HG02938 (cell line): ENCODE measurements around the gene POC1B.

Source experiments
- ATAC-seq: cut with Tn5 transposase; IDR thresholded peaks from one replicate; pipeline ENCODE4 v1.9.1; 2021; ENCODE audit warnings: mild to moderate bottlenecking, moderate library complexity; ENCODE audit not compliant: unreplicated experiment

Gene POC1B

DNA sequence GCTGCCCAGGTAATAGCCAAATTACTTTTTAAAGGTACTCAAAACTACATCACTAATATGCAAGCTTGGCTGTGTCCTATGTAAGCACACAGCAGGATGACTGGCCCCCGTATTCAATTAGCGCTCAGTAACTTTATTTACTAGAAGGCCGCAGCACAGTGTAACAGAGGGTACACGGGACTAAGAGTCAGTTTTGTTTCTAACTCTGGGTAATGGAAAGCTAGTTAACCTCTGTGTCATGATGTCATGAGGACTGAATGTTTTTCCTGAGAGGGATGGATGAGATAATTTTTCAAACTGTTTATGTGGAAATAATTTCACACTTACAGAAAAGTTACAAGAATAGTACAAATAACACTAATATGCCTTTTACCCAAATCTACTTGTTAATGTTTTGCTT is 28.4 kb downstream of the POC1B start:
- ATAC-seq = no peak

GRCh38 chr12:89497005-89497404 is 28.8 kb downstream of the POC1B start:
- ATAC-seq = no peak

- peak; percentile 63 for ATAC-seq
Measured at GRCh38 chr12:89494411-89495231, 31.2 kb downstream of the POC1B start.

DNA sequence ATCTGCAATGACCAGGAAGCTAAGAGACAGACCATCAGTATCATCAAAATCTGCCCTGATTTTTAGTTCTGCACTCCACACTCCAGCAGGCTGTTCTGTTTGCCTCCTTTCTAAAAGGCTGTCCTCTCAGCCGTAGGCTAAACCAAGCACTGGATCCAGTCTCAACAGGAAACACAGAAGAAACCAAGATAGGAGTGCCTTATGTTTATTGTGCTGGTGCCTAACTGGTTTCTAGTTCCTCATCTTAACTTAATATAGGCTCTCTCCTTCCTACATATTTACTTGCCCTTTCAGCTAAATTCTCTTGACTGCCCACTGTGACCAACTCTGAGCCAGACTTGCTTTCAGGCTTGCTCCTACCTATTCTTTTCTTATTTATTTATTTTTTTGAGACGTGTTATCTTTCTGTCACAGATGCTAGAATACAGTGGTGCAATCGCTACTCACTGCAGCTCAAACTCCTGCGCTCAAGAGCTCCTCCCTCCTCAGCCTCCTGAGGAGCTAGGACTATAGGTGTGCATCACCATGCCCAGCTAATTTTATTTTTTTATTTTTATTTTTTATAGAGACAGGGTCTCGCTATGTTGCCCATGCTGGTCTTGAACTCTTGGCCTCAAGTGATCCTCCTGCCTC is 32.1 kb downstream of the POC1B start:
- no peak for ATAC-seq

GRCh38 chr12:89492883-89493282 is 33.0 kb downstream of the POC1B start:
- ATAC-seq = no peak

- no peak for ATAC-seq
Measured at GRCh38 chr12:89490922-89491321, 34.9 kb downstream of the POC1B start.

GRCh38 chr12:89486264-89486663 is 39.6 kb downstream of the POC1B start:
- ATAC-seq = no peak

DNA sequence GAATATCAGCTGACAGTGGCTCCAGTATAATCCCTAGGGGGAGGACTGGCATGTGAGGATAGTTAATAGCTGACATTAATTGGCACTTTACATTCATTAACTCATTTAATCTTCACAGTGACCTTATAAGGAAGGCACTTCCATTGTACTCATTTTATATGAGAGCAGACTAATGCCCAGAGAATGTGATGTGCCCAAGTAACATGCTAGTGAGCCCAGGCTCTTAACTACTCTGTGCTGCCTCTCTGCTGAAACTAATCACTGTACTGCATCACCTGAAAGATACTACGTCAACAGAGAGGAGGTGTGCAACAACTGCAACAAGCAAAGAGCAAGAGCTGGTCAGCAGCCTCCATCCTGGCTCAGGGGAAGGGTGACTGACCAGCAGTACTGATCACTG is 41.4 kb downstream of the POC1B start:
- ATAC-seq = no peak

DNA sequence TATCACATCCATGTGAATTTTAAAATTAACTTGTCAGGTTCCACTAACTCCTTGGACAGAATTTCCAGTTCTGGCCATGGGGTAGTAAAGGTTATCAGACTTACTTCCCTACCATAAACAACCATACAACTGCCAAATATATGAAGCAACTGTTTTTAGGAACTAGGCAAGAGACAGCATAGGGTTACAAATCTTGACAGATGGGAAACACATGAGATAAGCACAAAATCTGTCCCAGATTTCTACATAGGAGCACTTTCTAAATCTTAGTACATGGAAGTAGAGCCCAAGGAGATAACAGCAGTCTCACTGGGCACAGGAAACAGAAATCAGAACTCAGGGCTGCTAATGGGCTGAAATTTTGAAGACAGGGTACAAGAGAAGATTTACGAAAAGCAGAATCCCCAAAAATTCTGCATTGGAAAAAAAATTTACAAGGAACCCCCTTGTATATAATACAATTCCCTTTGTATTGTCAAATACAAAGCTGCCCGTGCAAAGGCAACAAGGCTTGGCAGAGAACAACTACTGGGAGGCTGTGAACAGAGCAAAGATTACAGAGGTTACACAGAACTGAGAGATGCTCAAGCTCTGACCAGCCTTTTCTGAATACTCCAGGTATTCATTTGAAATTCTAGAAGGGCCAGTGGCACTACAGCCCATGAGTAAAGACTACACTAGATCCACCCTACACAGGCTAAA is 44.5 kb downstream of the POC1B start:
- no peak for ATAC-seq

GRCh38 chr12:89479982-89480381 is 45.9 kb downstream of the POC1B start:
- ATAC-seq = no peak

DNA sequence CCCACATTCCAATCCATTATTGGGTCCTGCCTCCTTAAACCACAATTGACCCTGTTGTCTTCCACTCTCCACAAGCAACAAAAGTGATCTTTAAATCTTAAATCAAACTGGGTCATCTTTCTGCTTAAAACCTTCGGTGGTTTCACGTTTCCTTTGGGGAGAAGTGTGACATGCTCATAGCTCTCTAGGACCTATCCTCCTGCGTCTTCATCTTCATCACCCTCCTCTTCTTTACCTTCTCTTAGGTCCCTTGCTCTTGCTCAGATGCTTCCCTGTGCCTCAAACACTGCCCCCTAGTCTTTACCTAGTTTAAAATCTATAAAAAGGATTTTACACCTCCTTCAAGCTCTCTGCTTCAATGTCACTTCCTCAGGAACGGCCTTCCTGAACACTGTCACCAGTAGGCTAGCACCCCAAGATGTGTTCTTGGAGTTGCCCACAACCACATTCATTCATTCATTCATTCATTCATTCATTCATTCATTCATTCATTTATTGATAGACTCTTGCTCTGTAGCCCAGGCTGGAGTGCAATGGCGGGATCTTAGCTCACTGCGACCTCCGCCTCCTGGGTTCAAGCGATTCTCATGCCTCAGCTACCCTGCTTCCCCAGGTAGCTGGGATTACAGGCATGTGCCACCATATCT is 48.1 kb downstream of the POC1B start:
- no peak for ATAC-seq

DNA sequence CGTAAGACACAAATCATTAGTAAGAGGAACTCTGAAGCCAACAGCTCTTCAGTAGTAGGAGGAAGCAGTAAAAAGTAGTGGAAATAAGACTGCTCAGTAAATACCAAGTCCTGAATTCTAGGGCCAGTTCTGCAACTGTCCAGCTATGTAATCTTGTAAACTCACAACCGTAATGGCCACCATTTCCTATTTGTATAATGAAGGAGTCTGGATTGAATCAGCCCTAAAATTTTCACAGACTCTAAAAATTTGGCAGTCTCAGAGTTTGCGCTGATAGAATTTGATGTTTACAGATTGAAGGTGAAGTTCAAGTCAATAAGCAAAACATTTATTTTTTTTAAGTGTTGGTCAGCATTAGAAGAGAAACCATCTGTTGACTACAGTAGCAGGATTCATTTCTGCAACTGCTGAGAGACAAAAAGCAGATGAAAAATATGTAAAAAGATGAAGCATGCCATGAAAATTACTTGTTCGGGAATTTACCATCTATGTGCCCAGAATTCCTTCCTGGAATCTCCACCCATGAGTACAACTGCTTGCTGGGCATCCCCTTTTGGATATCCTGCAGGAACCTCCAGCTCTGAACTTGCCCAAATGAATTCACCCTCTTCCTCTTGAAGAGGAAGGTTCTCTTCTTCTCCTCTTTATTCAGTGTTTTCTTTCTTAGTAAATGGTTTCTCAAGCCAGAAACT is 48.8 kb downstream of the POC1B start:
- no peak for ATAC-seq

GRCh38 chr12:89476232-89476631 is 49.6 kb downstream of the POC1B start:
- ATAC-seq = no peak

GRCh38 chr12:89475203-89475990 is 50.5 kb downstream of the POC1B start:
- peak; percentile 49 for ATAC-seq

- peak; percentile 8 for ATAC-seq
Measured at GRCh38 chr12:89474615-89475014, 51.2 kb downstream of the POC1B start.

DNA sequence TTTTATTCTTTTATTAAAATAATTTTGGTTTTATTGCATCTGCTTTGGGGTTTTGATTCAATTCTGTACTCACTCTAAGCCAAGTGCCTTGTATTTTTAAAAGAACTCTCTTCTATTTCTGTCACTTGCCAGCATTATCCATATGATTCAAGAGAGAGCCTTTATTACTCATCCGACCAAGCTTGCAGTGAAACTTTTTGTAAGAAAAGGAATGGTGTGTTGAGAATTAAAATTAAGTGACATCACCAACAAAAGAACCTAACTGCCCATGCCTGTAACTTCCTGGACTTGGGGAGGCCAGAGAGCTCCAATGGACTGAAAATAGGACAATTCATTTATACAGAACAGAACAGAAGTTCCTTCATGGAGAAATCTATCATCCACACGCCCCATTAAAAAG is 53.3 kb downstream of the POC1B start:
- ATAC-seq = no peak

DNA sequence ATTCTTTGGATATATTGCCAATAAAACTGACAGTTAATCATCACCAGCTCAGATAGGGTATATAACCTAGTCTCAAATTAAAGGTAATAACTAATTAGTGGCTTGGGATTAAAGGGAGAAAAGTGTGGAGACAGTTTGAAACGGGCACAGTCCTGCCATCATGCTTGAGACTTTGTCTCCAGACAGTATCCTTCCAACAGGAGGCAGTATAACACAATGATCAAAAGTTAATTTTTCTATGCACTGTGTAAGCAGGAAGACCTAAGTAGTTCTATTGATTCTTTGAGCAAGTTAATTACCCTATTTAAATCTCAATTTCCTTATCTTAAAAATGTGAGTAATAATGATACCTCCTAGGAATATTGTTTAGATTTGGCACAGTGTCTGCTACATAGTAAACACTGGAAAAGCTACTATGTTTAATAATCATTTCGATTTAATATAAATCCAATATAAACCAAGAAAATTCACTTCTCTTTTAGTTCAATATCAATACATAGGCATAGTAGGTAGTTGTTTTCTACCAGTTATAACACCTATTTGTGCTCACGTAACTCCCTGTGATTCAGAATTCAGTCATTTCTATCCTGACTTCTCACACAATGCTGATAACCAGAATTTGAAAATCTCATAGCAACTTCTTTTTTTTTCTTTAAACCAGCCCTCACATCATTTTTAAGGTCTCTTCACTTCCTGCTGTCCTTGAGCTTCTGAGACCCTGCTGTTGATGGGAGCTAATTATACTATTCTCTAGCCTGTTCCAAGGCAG is 54.9 kb downstream of the POC1B start:
- ATAC-seq = peak; percentile 34

- ATAC-seq = peak; percentile 60
Measured at GRCh38 chr12:89469361-89469760, 56.5 kb downstream of the POC1B start.

DNA sequence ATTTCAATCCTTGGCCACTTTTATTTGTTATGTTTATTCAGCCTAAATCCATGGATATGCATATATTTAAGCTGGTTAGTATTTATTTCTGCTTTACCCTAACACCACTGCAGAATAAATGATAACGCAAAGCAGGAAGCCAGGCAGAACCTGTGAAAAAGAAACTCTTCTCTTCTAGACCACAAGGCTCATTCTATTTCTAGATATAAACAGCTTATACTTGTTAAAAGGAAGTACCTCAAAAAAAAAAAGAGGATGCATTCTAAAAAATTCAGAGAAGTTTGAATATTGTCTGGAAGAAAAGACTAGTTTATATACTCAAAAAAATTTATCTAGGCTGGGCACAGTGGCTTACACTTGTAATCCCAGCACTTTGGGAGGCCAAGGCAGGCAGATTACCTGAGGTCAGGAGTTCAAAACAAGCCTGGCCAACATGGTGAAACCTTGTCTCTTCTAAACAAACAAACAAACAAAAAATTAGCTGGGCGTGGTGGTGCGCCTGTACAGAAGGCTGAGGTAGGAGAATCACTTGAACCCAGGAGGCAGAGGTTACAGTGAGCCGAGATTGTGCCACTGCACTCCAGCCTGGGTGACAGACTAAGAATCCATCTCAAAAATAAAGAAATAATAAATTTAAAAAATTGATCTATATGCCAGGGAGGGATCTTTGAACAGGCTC is 57.1 kb downstream of the POC1B start:
- peak; percentile 75 for ATAC-seq
